Astrocyte (in vitro differentiated cells and primary cell): ENCODE results near the gene PHF24. TPM values are rescaled to one million over a fixed set of nuclear protein-coding genes. Genes with fewer than 3 reads are reported as not detected.

ENCODE experiments used
- DNase-seq: peaks from one replicate; pipeline ENCODE4 v3.0.0-alpha.2; 2010; ENCODE audit warnings: low read depth
- FAIRE-seq: peaks from 2 replicates; lab custom pipeline; 2011; peaks lifted over from hg19 to GRCh38; lab: Jason Lieb, UNC
- H2AFZ ChIP-seq: 2 replicates; pipeline ENCODE4 v1.6.0; 2012; ENCODE audit warnings: low read depth, low read length, inconsistent platforms
- H3K27ac ChIP-seq: 2 replicates; pipeline ENCODE4 v1.5.1; 2011; ENCODE audit warnings: low read depth, low read length, inconsistent platforms
- H3K27me3 ChIP-seq: 2 replicates; pipeline ENCODE4 v1.6.0; 2011; ENCODE audit warnings: low read length, inconsistent platforms; ENCODE audit not compliant: insufficient read depth
- H3K36me3 ChIP-seq: 2 replicates; pipeline ENCODE4 v1.5.1; 2011; ENCODE audit warnings: low read length, inconsistent platforms; ENCODE audit not compliant: insufficient read depth
- H3K4me1 ChIP-seq: 2 replicates; pipeline ENCODE4 v1.5.1; 2011; ENCODE audit warnings: low read length, inconsistent platforms; ENCODE audit not compliant: insufficient read depth
- H3K4me2 ChIP-seq: 2 replicates; pipeline ENCODE4 v1.6.0; 2012; ENCODE audit warnings: low read length, inconsistent platforms
- H3K4me3 ChIP-seq: 2 replicates; pipeline ENCODE4 v1.5.1; 2011; ENCODE audit warnings: low read depth, mild to moderate bottlenecking, low read length, inconsistent platforms; ENCODE audit not compliant: insufficient read depth
- H3K79me2 ChIP-seq: 2 replicates; pipeline ENCODE4 v1.6.0; 2012; ENCODE audit warnings: mild to moderate bottlenecking, low read length, inconsistent platforms; ENCODE audit not compliant: insufficient read depth
- H3K9ac ChIP-seq: 2 replicates; pipeline ENCODE4 v1.6.0; 2012; ENCODE audit warnings: mild to moderate bottlenecking, low read length, inconsistent platforms
- H3K9me3 ChIP-seq: 2 replicates; pipeline ENCODE4 v1.5.1; 2012; ENCODE audit warnings: low read depth, mild to moderate bottlenecking, low read length, inconsistent platforms; ENCODE audit not compliant: insufficient read depth
- H4K20me1 ChIP-seq: 2 replicates; pipeline ENCODE4 v1.6.0; 2012; ENCODE audit warnings: low read length, inconsistent platforms; ENCODE audit not compliant: insufficient read depth
- H3K27ac Mint-ChIP-seq: one replicate; pipeline ENCODE4 v1.8.0; 2021; ENCODE audit warnings: mild to moderate bottlenecking, mixed read lengths; ENCODE audit not compliant: unreplicated experiment
- H3K27me3 Mint-ChIP-seq: one replicate; pipeline ENCODE4 v1.8.0; 2021; ENCODE audit warnings: low read depth, mixed read lengths; ENCODE audit not compliant: unreplicated experiment
- H3K36me3 Mint-ChIP-seq: one replicate; pipeline ENCODE4 v1.8.0; 2021; ENCODE audit warnings: low read depth, mixed read lengths; ENCODE audit not compliant: unreplicated experiment
- H3K4me1 Mint-ChIP-seq: one replicate; pipeline ENCODE4 v1.8.0; 2021; ENCODE audit warnings: low read depth, mixed read lengths; ENCODE audit not compliant: unreplicated experiment
- H3K4me3 Mint-ChIP-seq: one replicate; pipeline ENCODE4 v1.8.0; 2021; ENCODE audit warnings: mild to moderate bottlenecking, moderate library complexity, mixed read lengths; ENCODE audit not compliant: unreplicated experiment
- H3K9me3 Mint-ChIP-seq: one replicate; pipeline ENCODE4 v1.8.0; 2021; ENCODE audit warnings: mild to moderate bottlenecking, mixed read lengths; ENCODE audit not compliant: unreplicated experiment
- CTCF ChIP-seq: IDR thresholded peaks from 2 replicates; pipeline ENCODE4 v1.5.1; 2011; ENCODE audit warnings: low read depth, mild to moderate bottlenecking, inconsistent platforms, low read length, moderate library complexity; ENCODE audit not compliant: insufficient read depth
- EZH2 ChIP-seq: IDR thresholded peaks from 2 replicates; pipeline ENCODE4 v1.6.1; 2012; ENCODE audit warnings: mild to moderate bottlenecking, low read length, inconsistent platforms; ENCODE audit not compliant: insufficient read depth
- total RNA-seq: library from RNA; stranded (reverse); gene quantifications from 2 replicates; pipeline ENCODE4 v1.2.1, GENCODE V29; 2021

PHF24 gene
- total RNA-seq, 1 donor from 2014 or later = 0.16 TPM

- H3K4me1 ChIP-seq = peaks cover 17% of the 10 kb centered on the region
- Mint-ChIP-seq H3K36me3 (peaks cover 52% of the 10 kb centered on the region), H3K9me3 (no peaks in the 10 kb centered on the region), H3K27ac (no peak overlapping the region), H3K4me3 (no peak overlapping the region), H3K4me1 (peaks cover 22% of the 10 kb centered on the region), H3K27me3 (no peaks in the 10 kb centered on the region)
- no peak overlapping the region for H2AFZ ChIP-seq
- H3K4me3 ChIP-seq = no peak overlapping the region
- no peak overlapping the region for H3K9ac ChIP-seq
- H3K27ac ChIP-seq = no peak overlapping the region
- FAIRE-seq = no peak
- no peaks in the 10 kb centered on the region for H4K20me1 ChIP-seq
- no peaks in the 10 kb centered on the region for H3K79me2 ChIP-seq
- H3K27me3 ChIP-seq = no peaks in the 10 kb centered on the region
- no peak overlapping the region for H3K4me2 ChIP-seq
- no peaks in the 10 kb centered on the region for H3K9me3 ChIP-seq
- no peak for DNase-seq
- TF ChIP-seq EZH2 = no peak
- no peak for TF ChIP-seq CTCF
- H3K36me3 ChIP-seq = peaks cover 2% of the 10 kb centered on the region
Observed at GRCh38 chr9:35027374-35027773, 69.3 kb downstream of the PHF24 start.

DNA sequence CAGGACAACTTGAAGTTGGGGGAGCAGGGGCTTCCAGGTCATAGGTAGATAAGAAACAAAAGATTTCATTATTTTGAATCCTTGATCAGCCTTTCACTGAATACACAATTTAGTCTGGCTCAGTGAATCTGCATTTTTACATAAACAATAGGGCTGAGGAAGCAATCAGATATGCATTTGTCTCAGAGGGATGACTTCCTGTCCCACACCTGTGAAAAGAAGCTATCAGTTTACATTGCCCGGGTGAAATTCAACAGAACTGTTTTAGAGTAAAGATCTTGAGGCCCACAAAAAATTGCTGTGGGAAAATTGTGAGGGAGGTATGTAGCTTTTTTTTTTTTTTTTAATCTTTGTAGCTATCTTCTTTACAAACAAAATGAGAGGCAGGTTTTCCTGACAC, 69.8 kb downstream of the PHF24 start:
- TF ChIP-seq CTCF (no peak), EZH2 (no peak)
- Mint-ChIP-seq H3K4me1 (peaks cover 22% of the 10 kb centered on the region), H3K27ac (no peak overlapping the region), H3K4me3 (no peak overlapping the region), H3K27me3 (no peaks in the 10 kb centered on the region), H3K9me3 (peaks cover 2% of the 10 kb centered on the region), H3K36me3 (peaks cover 48% of the 10 kb centered on the region)
- Histone ChIP-seq H4K20me1 (no peaks in the 10 kb centered on the region), H2AFZ (no peak overlapping the region), H3K79me2 (no peaks in the 10 kb centered on the region), H3K36me3 (peaks cover 2% of the 10 kb centered on the region), H3K27me3 (no peaks in the 10 kb centered on the region), H3K27ac (no peak overlapping the region), H3K9me3 (no peaks in the 10 kb centered on the region), H3K4me3 (no peak overlapping the region), H3K4me2 (no peak overlapping the region), H3K4me1 (peaks cover 17% of the 10 kb centered on the region), H3K9ac (no peak overlapping the region)
- FAIRE-seq (no peak), DNase-seq (no peak)

GRCh38 chr9:35028341-35028740, 70.3 kb downstream of the PHF24 start:
- H3K9ac ChIP-seq = no peak overlapping the region
- H2AFZ ChIP-seq = no peak overlapping the region
- TF ChIP-seq EZH2 (no peak), CTCF (no peak)
- peaks cover 2% of the 10 kb centered on the region for H3K9me3 Mint-ChIP-seq
- DNase-seq (no peak), FAIRE-seq (no peak)
- no peak overlapping the region for H3K4me3 ChIP-seq
- H3K9me3 ChIP-seq = no peaks in the 10 kb centered on the region
- H3K27ac ChIP-seq = no peak overlapping the region
- H3K4me3 Mint-ChIP-seq = no peak overlapping the region
- H4K20me1 ChIP-seq = no peaks in the 10 kb centered on the region
- no peaks in the 10 kb centered on the region for H3K79me2 ChIP-seq
- H3K27me3 Mint-ChIP-seq = no peaks in the 10 kb centered on the region
- peaks cover 51% of the 10 kb centered on the region for H3K36me3 Mint-ChIP-seq
- H3K27me3 ChIP-seq = no peaks in the 10 kb centered on the region
- H3K36me3 ChIP-seq = peaks cover 2% of the 10 kb centered on the region
- H3K4me1 Mint-ChIP-seq = peaks cover 22% of the 10 kb centered on the region
- H3K4me2 ChIP-seq = no peak overlapping the region
- H3K4me1 ChIP-seq = peaks cover 17% of the 10 kb centered on the region
- no peak overlapping the region for H3K27ac Mint-ChIP-seq
